HG02981 (cell line): Measurements from ENCODE around the gene CXXC5.

ENCODE experiments used
- ATAC-seq: cut with Tn5 transposase; IDR thresholded peaks from one replicate; pipeline ENCODE4 v1.9.1; 2021; ENCODE audit warnings: mild to moderate bottlenecking, moderate library complexity; ENCODE audit not compliant: unreplicated experiment

CXXC5 gene

DNA sequence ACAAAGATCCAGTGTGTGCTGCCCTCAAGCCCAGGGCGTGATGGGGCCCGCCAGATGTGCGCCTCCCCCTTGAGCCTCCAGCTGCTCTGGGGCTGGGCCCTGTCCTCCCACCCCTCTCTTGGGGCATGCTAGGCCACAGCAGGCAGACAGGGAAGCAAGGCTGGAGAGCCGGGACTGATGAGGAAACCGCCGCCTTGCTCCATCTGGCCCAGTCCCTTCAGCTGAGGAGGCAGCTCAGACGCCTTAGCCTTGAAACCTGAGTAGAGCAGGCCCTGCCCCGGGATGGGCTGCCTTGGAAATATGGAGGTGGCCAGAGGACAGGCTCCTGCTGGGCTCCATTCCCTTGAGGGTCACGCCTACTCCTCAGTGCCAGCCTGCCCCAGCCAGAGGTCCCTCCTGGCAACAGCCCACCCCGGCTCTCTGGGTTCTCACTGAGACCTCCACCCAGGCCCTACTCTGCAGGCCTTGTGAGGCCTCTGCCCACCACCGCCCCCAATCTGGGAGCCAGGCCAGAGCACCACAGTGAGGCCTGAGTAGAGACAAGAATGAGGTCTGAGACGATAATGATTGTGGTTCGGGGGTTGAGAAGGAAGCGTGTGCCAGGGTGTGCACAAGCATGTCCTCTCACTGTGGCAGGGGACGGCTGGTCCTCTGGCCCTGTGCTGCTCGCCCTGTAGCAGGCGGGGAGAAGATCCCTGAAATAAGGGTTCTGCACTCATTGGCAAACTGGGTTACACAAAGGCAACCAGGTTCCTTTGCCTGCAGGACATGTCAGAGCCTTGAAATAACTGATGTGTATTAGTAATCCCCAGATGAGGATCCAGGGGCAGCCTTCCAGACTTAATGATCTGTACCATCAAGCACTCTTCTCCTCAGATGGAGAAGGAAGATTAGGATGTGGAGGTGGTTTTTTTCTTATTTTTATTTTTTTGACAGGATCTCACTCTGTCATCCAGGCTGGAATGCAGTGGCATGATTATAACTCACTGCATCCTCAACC lies 30.9 kb downstream of the CXXC5 start:
- no peak for ATAC-seq

DNA sequence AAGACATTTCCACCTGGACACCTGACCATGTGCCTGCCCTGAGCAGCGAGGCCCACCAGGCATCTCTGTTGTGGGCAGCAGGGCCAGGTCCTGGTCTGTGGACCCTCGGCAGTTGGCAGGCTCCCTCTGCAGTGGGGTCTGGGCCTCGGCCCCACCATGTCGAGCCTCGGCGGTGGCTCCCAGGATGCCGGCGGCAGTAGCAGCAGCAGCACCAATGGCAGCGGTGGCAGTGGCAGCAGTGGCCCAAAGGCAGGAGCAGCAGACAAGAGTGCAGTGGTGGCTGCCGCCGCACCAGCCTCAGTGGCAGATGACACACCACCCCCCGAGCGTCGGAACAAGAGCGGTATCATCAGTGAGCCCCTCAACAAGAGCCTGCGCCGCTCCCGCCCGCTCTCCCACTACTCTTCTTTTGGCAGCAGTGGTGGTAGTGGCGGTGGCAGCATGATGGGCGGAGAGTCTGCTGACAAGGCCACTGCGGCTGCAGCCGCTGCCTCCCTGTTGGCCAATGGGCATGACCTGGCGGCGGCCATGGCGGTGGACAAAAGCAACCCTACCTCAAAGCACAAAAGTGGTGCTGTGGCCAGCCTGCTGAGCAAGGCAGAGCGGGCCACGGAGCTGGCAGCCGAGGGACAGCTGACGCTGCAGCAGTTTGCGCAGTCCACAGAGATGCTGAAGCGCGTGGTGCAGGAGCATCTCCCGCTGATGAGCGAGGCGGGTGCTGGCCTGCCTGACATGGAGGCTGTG lies 32.4 kb downstream of the CXXC5 start:
- no peak for ATAC-seq

GRCh38 chr5:139681112-139681458 lies 32.9 kb downstream of the CXXC5 start:
- ATAC-seq = no peak

DNA sequence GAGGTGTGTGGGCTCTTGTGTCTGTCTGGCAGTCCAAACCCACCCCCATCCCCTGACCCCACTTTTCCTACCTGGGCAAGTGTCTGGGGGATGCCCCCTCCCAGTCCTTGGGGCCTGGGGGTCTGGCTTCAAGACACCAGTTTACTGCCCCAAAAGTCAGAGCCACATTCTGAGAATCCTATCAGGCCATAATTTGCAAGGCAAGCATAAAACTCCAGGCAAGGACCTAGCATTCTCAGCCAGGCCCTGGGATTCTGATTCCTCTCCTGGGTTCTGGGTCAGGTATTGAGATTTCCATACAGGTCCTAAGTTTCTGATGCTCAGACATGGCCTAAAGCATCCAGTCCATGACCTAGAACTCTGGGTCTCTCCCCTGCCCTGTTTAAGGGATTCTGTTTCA lies 33.3 kb downstream of the CXXC5 start:
- ATAC-seq = no peak

GRCh38 chr5:139682016-139682975 lies 34.1 kb downstream of the CXXC5 start:
- ATAC-seq = no peak

GRCh38 chr5:139683295-139684271 lies 35.4 kb downstream of the CXXC5 start:
- ATAC-seq = no peak

DNA sequence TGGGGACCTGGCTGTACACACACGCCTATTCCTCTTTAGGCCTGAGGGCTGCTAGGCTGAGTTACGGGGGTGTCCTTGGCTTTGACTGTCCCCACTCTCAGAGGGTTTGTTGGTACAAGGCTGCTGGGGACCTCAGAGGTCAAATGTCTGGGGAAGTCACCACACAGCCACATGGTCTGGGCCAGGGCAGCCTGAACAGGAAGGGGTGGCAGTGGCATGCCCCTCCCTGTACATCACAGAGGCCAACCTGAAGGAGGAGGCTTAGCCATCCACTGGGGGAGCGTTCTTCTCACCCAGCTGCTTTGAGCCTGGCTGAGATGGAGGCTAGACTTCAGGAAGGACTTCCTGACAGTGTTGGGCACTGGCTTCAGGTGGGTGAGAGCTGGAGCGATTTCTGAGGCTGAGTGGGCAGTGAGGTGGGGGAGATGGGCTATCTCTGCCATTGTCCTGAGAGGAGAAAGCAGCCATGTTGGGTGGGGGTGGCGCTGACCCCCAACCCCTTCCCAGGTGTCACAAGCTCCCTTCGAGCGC lies 36.3 kb downstream of the CXXC5 start:
- ATAC-seq = no peak

GRCh38 chr5:139684881-139685749 lies 37.0 kb downstream of the CXXC5 start:
- ATAC-seq = no peak

GRCh38 chr5:139685886-139686285 lies 37.7 kb downstream of the CXXC5 start:
- ATAC-seq = no peak

GRCh38 chr5:139686356-139686705 lies 38.2 kb downstream of the CXXC5 start:
- ATAC-seq = no peak

- no peak for ATAC-seq
Observed at GRCh38 chr5:139686706-139687441, 38.7 kb downstream of the CXXC5 start.

DNA sequence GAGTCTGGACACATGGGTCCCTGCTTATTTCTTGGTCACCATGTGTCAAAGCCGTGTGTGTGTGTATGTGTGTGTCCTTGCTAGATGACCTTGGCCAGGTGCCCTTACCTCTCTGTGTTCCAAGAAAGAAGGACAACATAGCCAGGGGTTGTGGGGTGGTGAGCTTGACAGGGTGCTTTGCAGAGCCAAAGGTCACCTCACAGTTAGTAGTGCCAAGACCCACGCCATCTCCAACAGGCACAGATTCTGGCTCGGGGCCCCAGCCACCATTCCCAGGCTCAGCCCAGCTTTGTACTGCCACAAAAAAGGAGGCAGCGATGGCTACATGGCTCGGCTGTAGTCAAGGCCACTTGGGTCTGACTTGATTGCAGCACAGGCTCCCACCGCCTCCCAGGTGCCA lies 39.5 kb downstream of the CXXC5 start:
- ATAC-seq = no peak

- no peak for ATAC-seq
Observed at GRCh38 chr5:139688088-139688702, 40.0 kb downstream of the CXXC5 start.

GRCh38 chr5:139688751-139689372 lies 40.7 kb downstream of the CXXC5 start:
- ATAC-seq = no peak

GRCh38 chr5:139689631-139690063 lies 41.5 kb downstream of the CXXC5 start:
- ATAC-seq = no peak

GRCh38 chr5:139690064-139690802 lies 42.1 kb downstream of the CXXC5 start:
- ATAC-seq = no peak
